HEK293 (cell line): ENCODE results near the gene NEAT1.
A peak's percentile ranks its signal among the peaks of the same experiment; 100 is the strongest.

Experiments
- CTCF ChIA-PET: fragments of 350-600 bp; formaldehyde crosslinking; extraction: SDS; loops from one replicate; lab custom pipeline; 2021; ENCODE audit warnings: antibody characterized with exemption; lab: Yijun Ruan, JAX
- POLR2A ChIA-PET: fragments of 300-600 bp; formaldehyde crosslinking; extraction: SDS; loops from one replicate; lab custom pipeline; 2020; ENCODE audit warnings: antibody characterized with exemption, inconsistent platforms; lab: Yijun Ruan, JAX
- H3K27ac ChIP-seq: fragments of 200-500 bp; sonication (Bioruptor generic); 2 replicates; pipeline ENCODE4 v1.5.1; 2014; ENCODE audit warnings: low read depth, low read length, control low read depth, inconsistent platforms; ENCODE audit errors: extremely low read depth
- H3K36me3 ChIP-seq, 2 experiments: fragments of 200-500 bp in 1 of 2; sonication (Bioruptor generic) in 1 of 2; 1 replicate in 1 of 2; 2 replicates in 1 of 2; pipeline ENCODE4 v1.5.1; 2014 to 2017; ENCODE audit warnings: inconsistent platforms in 2 of 2, low read length in 2 of 2; ENCODE audit not compliant: control insufficient read depth in 2 of 2, insufficient read depth in 1 of 2
- H3K4me1 ChIP-seq: fragments of 200-500 bp; sonication (Bioruptor generic); 2 replicates; pipeline ENCODE4 v1.5.1; 2014; ENCODE audit warnings: mild to moderate bottlenecking, low read length, inconsistent platforms; ENCODE audit not compliant: control insufficient read depth, insufficient read depth
- H3K4me3 ChIP-seq: 2 replicates; pipeline ENCODE4 v1.5.1; 2011; ENCODE audit warnings: low read depth, mild to moderate bottlenecking, control low read depth, low read length, moderate library complexity
- H3K9me3 ChIP-seq: fragments of 200-500 bp; sonication (Bioruptor generic); 2 replicates; pipeline ENCODE4 v1.5.1; 2014; ENCODE audit warnings: low read depth, low read length, inconsistent platforms; ENCODE audit not compliant: control insufficient read depth, insufficient read depth
- FEZF1 ChIP-seq: fragments of 450-650 bp; formaldehyde crosslinking; IDR thresholded peaks from 2 replicates; pipeline ENCODE4 v1.5.1; 2016; ENCODE audit warnings: missing biosample characterization, missing genetic modification characterization
- GFI1B ChIP-seq: fragments of 450-650 bp; formaldehyde crosslinking; IDR thresholded peaks from 2 replicates; pipeline ENCODE4 v1.5.1; 2016; ENCODE audit warnings: missing biosample characterization, missing genetic modification characterization
- GLIS1 ChIP-seq: fragments of 450-650 bp; formaldehyde crosslinking; IDR thresholded peaks from 2 replicates; pipeline ENCODE4 v1.5.1; 2016; ENCODE audit warnings: missing biosample characterization, missing genetic modification characterization
- SETDB1 ChIP-seq: IDR thresholded peaks from one replicate; pipeline ENCODE4 v1.6.1; 2017; ENCODE audit warnings: mild to moderate bottlenecking, low read length, moderate library complexity, mixed read lengths; ENCODE audit not compliant: insufficient read length
- SP2 ChIP-seq: fragments of 450-650 bp; formaldehyde crosslinking; IDR thresholded peaks from 2 replicates; pipeline ENCODE4 v1.5.1; 2016; ENCODE audit warnings: missing biosample characterization, missing genetic modification characterization
- ZNF121 ChIP-seq: fragments of 450-650 bp; formaldehyde crosslinking; IDR thresholded peaks from 2 replicates; pipeline ENCODE4 v1.5.1; 2016; ENCODE audit warnings: missing biosample characterization, missing genetic modification characterization
- ZNF146 ChIP-seq: fragments of 450-650 bp; formaldehyde crosslinking; IDR thresholded peaks from 2 replicates; pipeline ENCODE4 v1.5.1; 2016; ENCODE audit warnings: missing biosample characterization, missing genetic modification characterization
- ZNF274 ChIP-seq, 2 experiments: fragments of 200-500 bp in 1 of 2; fragments of 450-650 bp in 1 of 2; sonication (Bioruptor generic) in 1 of 2; formaldehyde crosslinking in 1 of 2; IDR thresholded peaks; 2 replicates each; pipeline versions ENCODE4 v1.5.1 to v1.6.1; 2014 to 2016; ENCODE audit warnings: borderline replicate concordance in 1 of 2, inconsistent platforms in 1 of 2, low read length in 1 of 2, missing biosample characterization in 1 of 2, missing genetic modification characterization in 1 of 2
- ZNF423 ChIP-seq: fragments of 450-650 bp; formaldehyde crosslinking; IDR thresholded peaks from 2 replicates; pipeline ENCODE4 v1.5.1; 2016; ENCODE audit warnings: missing biosample characterization, missing genetic modification characterization
- ZNF548 ChIP-seq: fragments of 450-650 bp; formaldehyde crosslinking; IDR thresholded peaks from 2 replicates; pipeline ENCODE4 v1.5.1; 2016; ENCODE audit warnings: missing biosample characterization, missing genetic modification characterization
- ZNF629 ChIP-seq: fragments of 450-650 bp; formaldehyde crosslinking; IDR thresholded peaks from 2 replicates; pipeline ENCODE4 v1.5.1; 2017; ENCODE audit warnings: missing biosample characterization, missing genetic modification characterization
- ZNF777 ChIP-seq: fragments of 450-650 bp; formaldehyde crosslinking; IDR thresholded peaks from 2 replicates; pipeline ENCODE4 v1.5.1; 2017; ENCODE audit warnings: missing biosample characterization, missing genetic modification characterization, borderline replicate concordance
- ZSCAN30 ChIP-seq: fragments of 450-650 bp; IDR thresholded peaks from 2 replicates; pipeline ENCODE4 v1.5.1; 2018; ENCODE audit warnings: missing biosample characterization, mild to moderate bottlenecking, missing genetic modification characterization, moderate library complexity
- ZXDB ChIP-seq: fragments of 450-650 bp; formaldehyde crosslinking; IDR thresholded peaks from 2 replicates; pipeline ENCODE4 v1.5.1; 2016; ENCODE audit warnings: missing biosample characterization, missing genetic modification characterization
- TF ChIP-seq, protein P1 (sequence below): fragments of 450-650 bp; formaldehyde crosslinking; IDR thresholded peaks from 2 replicates; pipeline ENCODE4 v1.5.1; 2016; ENCODE audit warnings: missing biosample characterization, missing genetic modification characterization
- TF ChIP-seq, protein P2 (sequence below): fragments of 450-650 bp; formaldehyde crosslinking; conservative IDR thresholded peaks from 2 replicates; pipeline ENCODE4 v1.5.1; 2016; ENCODE audit warnings: low read depth, missing biosample characterization, missing genetic modification characterization

NEAT1 gene

DNA sequence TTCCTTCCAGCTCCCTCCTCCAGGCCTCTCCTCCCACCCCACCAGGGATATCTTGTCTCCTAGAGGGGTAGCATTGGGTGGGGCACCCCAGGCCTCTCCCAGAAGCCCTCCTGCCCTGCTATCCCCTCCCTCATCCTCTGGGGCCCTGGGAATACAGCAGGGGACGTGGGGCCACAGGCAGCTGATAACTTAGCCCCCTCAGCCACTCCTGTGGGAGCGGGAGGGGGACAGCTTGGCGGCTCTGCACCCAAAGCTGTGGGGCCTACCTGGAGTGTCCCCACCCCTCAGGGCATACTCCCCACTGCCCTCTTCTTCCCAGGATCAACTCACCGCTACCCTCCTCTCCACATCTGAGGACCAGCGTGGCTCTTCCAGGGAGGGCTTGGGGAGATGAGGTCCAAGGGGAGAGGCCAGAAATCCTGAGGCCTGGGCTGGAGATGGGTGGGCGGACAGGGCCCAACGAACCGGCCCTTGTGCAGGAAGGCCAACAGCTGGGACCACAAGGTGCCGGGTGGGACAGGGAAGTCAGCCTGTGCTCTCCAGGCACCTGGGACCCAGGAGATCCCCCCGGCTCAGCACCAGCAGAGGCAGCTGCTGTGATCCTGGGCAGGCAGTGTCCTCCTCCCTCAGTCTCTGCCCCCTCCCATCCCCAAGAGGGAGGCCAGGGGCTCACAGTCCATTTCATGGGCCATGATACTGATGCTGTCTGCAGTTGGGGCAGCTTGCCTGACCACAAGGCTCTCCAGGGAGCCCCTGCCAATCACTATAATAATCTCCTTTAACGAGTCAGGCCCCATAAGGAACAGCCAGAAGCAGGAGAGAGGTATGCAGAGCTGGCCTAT lies 23.2 kb downstream of the NEAT1 start (continued):
- TF ChIP-seq SP2 (0 out of 2 replicates have a peak, but pooled peaks have one; percentile 19), ZNF121 (tag by site-specific recombination) (no peak), GLIS1 (tag by site-specific recombination) (peak; percentile 46), ZNF629 (tag by site-specific recombination) (no peak), ZNF777 (no peak), GFI1B (tag by site-specific recombination) (no peak), ZNF423 (tag by site-specific recombination) (no peak)
- TF ChIP-seq, protein P1, sequence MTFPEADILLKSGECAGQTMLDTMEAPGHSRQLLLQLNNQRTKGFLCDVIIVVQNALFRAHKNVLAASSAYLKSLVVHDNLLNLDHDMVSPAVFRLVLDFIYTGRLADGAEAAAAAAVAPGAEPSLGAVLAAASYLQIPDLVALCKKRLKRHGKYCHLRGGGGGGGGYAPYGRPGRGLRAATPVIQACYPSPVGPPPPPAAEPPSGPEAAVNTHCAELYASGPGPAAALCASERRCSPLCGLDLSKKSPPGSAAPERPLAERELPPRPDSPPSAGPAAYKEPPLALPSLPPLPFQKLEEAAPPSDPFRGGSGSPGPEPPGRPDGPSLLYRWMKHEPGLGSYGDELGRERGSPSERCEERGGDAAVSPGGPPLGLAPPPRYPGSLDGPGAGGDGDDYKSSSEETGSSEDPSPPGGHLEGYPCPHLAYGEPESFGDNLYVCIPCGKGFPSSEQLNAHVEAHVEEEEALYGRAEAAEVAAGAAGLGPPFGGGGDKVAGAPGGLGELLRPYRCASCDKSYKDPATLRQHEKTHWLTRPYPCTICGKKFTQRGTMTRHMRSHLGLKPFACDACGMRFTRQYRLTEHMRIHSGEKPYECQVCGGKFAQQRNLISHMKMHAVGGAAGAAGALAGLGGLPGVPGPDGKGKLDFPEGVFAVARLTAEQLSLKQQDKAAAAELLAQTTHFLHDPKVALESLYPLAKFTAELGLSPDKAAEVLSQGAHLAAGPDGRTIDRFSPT (tag by site-specific recombination), result no peak

DNA sequence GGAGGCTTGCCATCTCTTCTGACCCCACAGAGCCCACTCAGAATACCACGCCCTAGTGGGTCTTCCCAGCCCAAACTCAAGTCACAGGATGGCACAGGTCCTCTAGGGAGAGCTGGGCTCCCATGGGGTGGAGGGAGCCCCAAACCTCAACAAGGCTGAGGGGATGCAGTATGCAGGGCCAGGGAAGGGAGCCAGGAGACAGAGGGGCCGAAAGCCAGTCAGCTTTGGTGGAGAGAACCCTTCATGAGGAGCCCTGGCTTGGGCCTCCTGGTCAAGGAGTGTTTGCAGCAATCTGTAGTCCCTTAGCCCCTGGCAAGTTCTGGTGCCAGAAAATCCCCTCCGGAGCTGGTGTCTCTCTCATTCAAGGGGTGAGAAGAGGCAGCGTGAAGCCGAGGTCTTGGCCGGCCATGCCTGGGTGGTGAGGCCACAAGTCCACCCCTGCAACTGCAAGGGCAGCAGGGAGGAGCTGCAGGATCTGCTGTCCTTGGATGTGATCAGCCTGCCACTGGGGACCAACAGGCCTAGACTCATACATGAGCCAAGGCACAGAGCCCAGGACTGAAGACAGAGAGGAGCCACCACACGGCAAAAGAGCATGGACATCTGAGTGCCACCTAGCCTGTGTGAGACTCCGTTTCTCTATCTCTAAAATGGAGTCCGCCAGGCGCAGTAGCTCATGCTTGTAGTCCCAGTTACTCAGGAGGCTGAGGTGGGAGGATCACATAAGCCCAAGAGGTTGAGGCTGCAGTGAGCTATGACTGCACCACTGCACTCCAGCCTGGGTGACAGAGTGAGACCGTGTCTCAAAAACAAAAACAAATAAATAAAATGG lies 24.1 kb downstream of the NEAT1 start:
- no peak overlapping the region for H3K4me3 ChIP-seq
- peaks cover 0 to 5% of the 10 kb centered on the region in 2 experiments; a peak in 1 of 3 replicates for H3K36me3 ChIP-seq
- H3K9me3 ChIP-seq, result no peaks in the 10 kb centered on the region
- ChIA-PET POLR2A (interaction anchor here (0.7 to 5.7 kb wide), 8 partner anchors 9 to 64 kb away, joined by 3 to 69 read pairs (median 6); partner anchors contain the start of genes MALAT1 and NEAT1), CTCF (interaction anchor here (0.5 to 0.8 kb wide), 5 partner anchors 30 to 116 kb away, joined by 3 to 5 read pairs (median 3); no protein-coding TSS in a partner anchor)
- H3K27ac ChIP-seq, result peak overlapping the region; percentile 13; the same call in 1 of the 2 replicates
- TF ChIP-seq FEZF1 (tag by site-specific recombination) (no peak), ZSCAN30 (no peak), ZNF146 (tag by site-specific recombination) (no peak), ZNF274 (IDR thresholded peaks at IDR 0.05; ENCODE audit: low read length) (no peak), ZNF274 (tag by site-specific recombination; IDR thresholded peaks at IDR 0.05; ENCODE audit: borderline replicate concordance) (no peak), ZXDB (no peak), ZNF548 (tag by site-specific recombination) (no peak), SETDB1 (peak; percentile 8)
- TF ChIP-seq, protein P2, sequence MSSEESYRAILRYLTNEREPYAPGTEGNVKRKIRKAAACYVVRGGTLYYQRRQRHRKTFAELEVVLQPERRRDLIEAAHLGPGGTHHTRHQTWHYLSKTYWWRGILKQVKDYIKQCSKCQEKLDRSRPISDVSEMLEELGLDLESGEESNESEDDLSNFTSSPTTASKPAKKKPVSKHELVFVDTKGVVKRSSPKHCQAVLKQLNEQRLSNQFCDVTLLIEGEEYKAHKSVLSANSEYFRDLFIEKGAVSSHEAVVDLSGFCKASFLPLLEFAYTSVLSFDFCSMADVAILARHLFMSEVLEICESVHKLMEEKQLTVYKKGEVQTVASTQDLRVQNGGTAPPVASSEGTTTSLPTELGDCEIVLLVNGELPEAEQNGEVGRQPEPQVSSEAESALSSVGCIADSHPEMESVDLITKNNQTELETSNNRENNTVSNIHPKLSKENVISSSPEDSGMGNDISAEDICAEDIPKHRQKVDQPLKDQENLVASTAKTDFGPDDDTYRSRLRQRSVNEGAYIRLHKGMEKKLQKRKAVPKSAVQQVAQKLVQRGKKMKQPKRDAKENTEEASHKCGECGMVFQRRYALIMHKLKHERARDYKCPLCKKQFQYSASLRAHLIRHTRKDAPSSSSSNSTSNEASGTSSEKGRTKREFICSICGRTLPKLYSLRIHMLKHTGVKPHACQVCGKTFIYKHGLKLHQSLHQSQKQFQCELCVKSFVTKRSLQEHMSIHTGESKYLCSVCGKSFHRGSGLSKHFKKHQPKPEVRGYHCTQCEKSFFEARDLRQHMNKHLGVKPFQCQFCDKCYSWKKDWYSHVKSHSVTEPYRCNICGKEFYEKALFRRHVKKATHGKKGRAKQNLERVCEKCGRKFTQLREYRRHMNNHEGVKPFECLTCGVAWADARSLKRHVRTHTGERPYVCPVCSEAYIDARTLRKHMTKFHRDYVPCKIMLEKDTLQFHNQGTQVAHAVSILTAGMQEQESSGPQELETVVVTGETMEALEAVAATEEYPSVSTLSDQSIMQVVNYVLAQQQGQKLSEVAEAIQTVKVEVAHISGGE (tag by site-specific recombination), result no peak
- no peaks in the 10 kb centered on the region for H3K4me1 ChIP-seq
